ENCODE data around the gene KCNF1. TPM values are rescaled to one million over a fixed set of nuclear protein-coding genes. Genes with fewer than 3 reads are reported as not detected.

The KCNF1 gene
- total and polyA plus RNA-seq, 2 of the 8 experiments (the other 6 are each of a cell fraction or from before 2014, with no cell fraction given) = 0.48 to 1.5 TPM

DNA sequence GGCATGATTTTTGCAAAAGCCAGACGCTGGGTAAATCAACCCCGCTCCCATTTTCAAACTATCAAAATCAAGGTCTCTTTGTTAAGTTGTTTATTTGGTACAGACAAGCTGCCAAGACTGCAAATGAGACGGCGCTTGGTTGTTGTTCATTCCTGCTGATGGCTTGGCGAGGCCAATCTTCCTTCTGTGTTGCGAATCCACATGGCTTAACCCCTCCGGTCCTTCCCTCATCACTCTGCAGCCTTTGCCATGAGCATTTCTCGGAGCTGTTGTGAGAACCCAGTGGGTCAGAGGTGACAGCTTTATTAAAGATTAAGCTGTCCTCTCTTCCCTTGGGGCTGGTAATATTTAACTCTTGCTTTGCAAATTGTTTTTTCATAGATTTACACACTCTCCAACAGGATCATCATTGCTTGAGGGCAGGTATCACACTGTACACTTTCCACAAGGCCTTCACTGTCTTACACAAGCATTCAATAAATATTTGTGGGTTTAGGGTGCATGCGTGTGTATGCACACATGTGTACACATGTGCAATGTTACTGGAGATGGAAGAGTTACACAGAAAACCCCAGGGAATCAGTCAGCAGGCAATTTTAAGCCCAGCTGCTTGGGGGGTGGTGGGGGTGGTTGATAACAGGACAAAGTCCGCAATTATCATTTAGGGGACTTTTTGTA lies 27.8 kb upstream of the KCNF1 start:
- Histone ChIP-seq H3K18ac (ENCODE audit: extremely low read depth, low read length) (no peak overlapping the region), H4K20me1 (replicated peaks in 1 of 2; ENCODE audit: control insufficient read depth in 1 of 2, insufficient read depth in 2 of 2, low read length in 2 of 2) (no peaks in the 10 kb centered on the region), H3K36me3 (ENCODE audit: control insufficient read depth in 2 of 4, insufficient read depth in 4 of 4, low read length in 3 of 4) (no peaks in the 10 kb centered on the region), H3K4me1 (replicated peaks in 1 of 4; ENCODE audit: control insufficient read depth in 3 of 4, insufficient read depth in 4 of 4, low read length in 3 of 4) (peaks cover 2 to 23% (median 11%) of the 10 kb centered on the region in 4 experiments; a peak in 5 of 7 replicates), H2AK5ac (ENCODE audit: low read depth, low read length) (no peak overlapping the region), H2BK12ac (ENCODE audit: low read depth, low read length) (no peak overlapping the region), H3K9ac (replicated peaks in 1 of 4; ENCODE audit: extremely low read depth in 1 of 4, low read depth in 3 of 4, low read length in 3 of 4) (no peak overlapping the region), H3K27me3 (replicated peaks in 1 of 4; ENCODE audit: control insufficient read depth in 3 of 4, extremely low read depth in 1 of 4, insufficient read depth in 3 of 4, low read length in 3 of 4) (no peaks in the 10 kb centered on the region), H3K9me3 (ENCODE audit: insufficient read depth in 2 of 2, low read depth in 1 of 2, low read length in 1 of 2) (no peaks in the 10 kb centered on the region), H3K79me1 (ENCODE audit: low read depth, low read length) (no peaks in the 10 kb centered on the region), H4K91ac (replicated peaks; ENCODE audit: insufficient read length, low read length) (no peak overlapping the region), H3K27ac (ENCODE audit: low read depth, low read length) (no peak overlapping the region), H3K23me2 (ENCODE audit: low read depth, low read length) (no peaks in the 10 kb centered on the region), H3K23ac (ENCODE audit: insufficient read length) (no peak overlapping the region), H3K4me3 (ENCODE audit: extremely low read depth in 1 of 4, insufficient read depth in 2 of 4, low read depth in 3 of 4, low read length in 4 of 4) (no peak overlapping the region), H4K8ac (ENCODE audit: extremely low read depth, insufficient read depth, low read length) (no peak overlapping the region), H3K79me2 (ENCODE audit: control insufficient read depth in 1 of 2, insufficient read depth in 2 of 2, low read length in 2 of 2) (no peaks in the 10 kb centered on the region), H2BK20ac (ENCODE audit: low read length) (no peak overlapping the region), H3K56ac (replicated peaks; ENCODE audit: insufficient read length, low read depth, low read length) (no peak overlapping the region), H2BK5ac (ENCODE audit: low read depth, low read length) (no peak overlapping the region), H2BK15ac (ENCODE audit: low read length) (no peak overlapping the region), H3K4ac (replicated peaks; ENCODE audit: insufficient read length, low read depth, low read length) (no peak overlapping the region), H4K5ac (ENCODE audit: insufficient read length, low read depth, low read length) (no peak overlapping the region), H3K14ac (ENCODE audit: insufficient read length) (no peak overlapping the region), H3K4me2 (ENCODE audit: insufficient read depth in 1 of 2, low read depth in 2 of 2, low read length in 2 of 2) (peak overlapping the region; percentile 36 to 52; a peak in 2 of 4 replicates), H2AFZ (ENCODE audit: low read length) (peak overlapping the region; percentile 18), H2BK120ac (replicated peaks; ENCODE audit: low read depth, low read length) (no peak overlapping the region)
- POLR2A ChIA-PET (ENCODE audit: partially characterized antibody) = interaction anchor here (0.8 kb wide), 1 partner anchor 8 kb away, joined by 3 read pairs; no protein-coding TSS in a partner anchor
- DNase-seq (ENCODE audit: low read depth in 1 of 2, low spot score in 2 of 2) (no peak), FAIRE-seq (no peak)
- 76% methylated on average over 10 of the region's 10 CpGs; no CpG with 5 or more reads in 1 of the 2 experiments for WGBS, 2 experiments (ENCODE audit: extremely low coverage in 1 of 2, insufficient coverage in 1 of 2, insufficient read length in 1 of 2, insufficient replicate concordance in 2 of 2, low coverage in 1 of 2, low lambda C conversion rate in 2 of 2, missing lambda C conversion rate in 1 of 2)
- CTCF ChIA-PET (ENCODE audit: partially characterized antibody) = interaction anchor here (0.9 to 6.8 kb wide), 7 partner anchors 10 to 52 kb away, joined by 3 to 38 read pairs (median 7); partner anchors contain the start of gene KCNF1
- TF ChIP-seq TCF12 (IDR thresholded peaks at IDR 0.05; ENCODE audit: low read depth, low read length) (no peak), GTF2F1 (IDR thresholded peaks at IDR 0.05; ENCODE audit: borderline replicate concordance, low read depth, low read length) (no peak), TEAD4 (IDR thresholded peaks at IDR 0.05; ENCODE audit: low read depth, low read length) (no peak), HDAC2 (IDR thresholded peaks at IDR 0.05; ENCODE audit: borderline replicate concordance in 1 of 2, low read depth in 2 of 2, low read length in 2 of 2) (no peak), POU5F1 (IDR thresholded peaks at IDR 0.05; ENCODE audit: low read depth, low read length) (no peak), CREB1 (IDR thresholded peaks at IDR 0.05) (no peak), SAP30 (IDR thresholded peaks at IDR 0.05; ENCODE audit: insufficient read depth, insufficient replicate concordance, low read length) (no peak), CBX8 (IDR thresholded peaks at IDR 0.05; ENCODE audit: borderline replicate concordance, low read depth, low read length) (no peak), SP4 (IDR thresholded peaks at IDR 0.05; ENCODE audit: low read length) (no peak), ZNF274 (IDR thresholded peaks at IDR 0.05; ENCODE audit: borderline replicate concordance, extremely low read depth, low read length) (no peak)
- TF ChIP-seq, protein P1, sequence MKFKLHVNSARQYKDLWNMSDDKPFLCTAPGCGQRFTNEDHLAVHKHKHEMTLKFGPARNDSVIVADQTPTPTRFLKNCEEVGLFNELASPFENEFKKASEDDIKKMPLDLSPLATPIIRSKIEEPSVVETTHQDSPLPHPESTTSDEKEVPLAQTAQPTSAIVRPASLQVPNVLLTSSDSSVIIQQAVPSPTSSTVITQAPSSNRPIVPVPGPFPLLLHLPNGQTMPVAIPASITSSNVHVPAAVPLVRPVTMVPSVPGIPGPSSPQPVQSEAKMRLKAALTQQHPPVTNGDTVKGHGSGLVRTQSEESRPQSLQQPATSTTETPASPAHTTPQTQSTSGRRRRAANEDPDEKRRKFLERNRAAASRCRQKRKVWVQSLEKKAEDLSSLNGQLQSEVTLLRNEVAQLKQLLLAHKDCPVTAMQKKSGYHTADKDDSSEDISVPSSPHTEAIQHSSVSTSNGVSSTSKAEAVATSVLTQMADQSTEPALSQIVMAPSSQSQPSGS (IDR thresholded peaks at IDR 0.05; ENCODE audit: low read length) = no peak
